Breast epithelium (tissue), 4 donors: ENCODE data around the gene OR9Q1. TPM values are rescaled to one million over a fixed set of nuclear protein-coding genes. Genes with fewer than 3 reads are reported as not detected.
"Not testable (repeated sequence)": the region's sequence is repeated elsewhere in the genome, so short reads cannot be mapped to it uniquely, and the experiment has no call there.

ENCODE experiments used
- DNase-seq, 2 donors: peaks; one replicate each; pipeline ENCODE4 v3.0.0-alpha.2; 2019; ENCODE audit warnings: low spot score in 2 of 2
- H3K27ac ChIP-seq, 2 donors: fragments of 200-600 bp; sonication (generic) in 1 of 2; one replicate each; pipeline ENCODE4 v1.5.1; 2016 to 2019; ENCODE audit warnings: mild to moderate bottlenecking in 1 of 2
- H3K27me3 ChIP-seq, 2 donors: fragments of 200-600 bp; sonication (generic) in 1 of 2; one replicate each; pipeline versions ENCODE4 v1.5.1 to v1.6.0; 2017 to 2019; ENCODE audit warnings: control low read depth in 1 of 2, mild to moderate bottlenecking in 1 of 2
- H3K36me3 ChIP-seq: fragments of 200-600 bp; one replicate; pipeline ENCODE4 v1.5.1; 2019
- H3K4me1 ChIP-seq, 2 donors: fragments of 200-600 bp; sonication (generic); one replicate each; pipeline ENCODE4 v1.5.1; 2016 to 2019; ENCODE audit warnings: control low read depth in 1 of 2
- H3K4me3 ChIP-seq, 3 donors: fragments of 200-600 bp; sonication (generic); 1 replicate in 2 of 3; 2 replicates in 1 of 3; pipeline ENCODE4 v1.5.1; 2016 to 2019; ENCODE audit warnings: mild to moderate bottlenecking in 3 of 3, moderate library complexity in 2 of 3
- H3K9me3 ChIP-seq, 2 donors: fragments of 200-600 bp; sonication (generic) in 1 of 2; one replicate each; pipeline ENCODE4 v1.5.1; 2016 to 2019; ENCODE audit warnings: control low read depth in 1 of 2
- POLR2A ChIP-seq: fragments of 450-650 bp; IDR thresholded peaks from one replicate; pipeline ENCODE4 v1.6.1; 2016; ENCODE audit warnings: antibody characterized with exemption, mild to moderate bottlenecking, moderate library complexity
- POLR2AphosphoS5 ChIP-seq, 3 donors: sonication (generic); formaldehyde crosslinking; IDR thresholded peaks; one replicate each; pipeline ENCODE4 v1.6.1; 2017; ENCODE audit warnings: antibody characterized with exemption in 3 of 3
- intact Hi-C: fragments of 100-400 bp; cut with DNase I; formaldehyde crosslinking; loops from one replicate; pipeline ENCODE4 v1.15.1; 2023; ENCODE audit warnings: low total_unique reads
- total RNA-seq, 3 donors: library from RNA; depleted of rRNA; stranded (reverse); fragments of >200 nt; gene quantifications; one replicate each; pipeline ENCODE4 v1.1.0, GENCODE V29; 2016
- TF ChIP-seq, protein P1 (sequence below), 3 donors: fragments of 450-650 bp; IDR thresholded peaks; one replicate each; pipeline ENCODE4 v1.5.1; 2016 to 2017; ENCODE audit warnings: antibody characterized with exemption in 3 of 3, mild to moderate bottlenecking in 3 of 3, moderate library complexity in 3 of 3

The OR9Q1 gene
- total RNA-seq, 3 donors from 2014 or later = not detected

DNA sequence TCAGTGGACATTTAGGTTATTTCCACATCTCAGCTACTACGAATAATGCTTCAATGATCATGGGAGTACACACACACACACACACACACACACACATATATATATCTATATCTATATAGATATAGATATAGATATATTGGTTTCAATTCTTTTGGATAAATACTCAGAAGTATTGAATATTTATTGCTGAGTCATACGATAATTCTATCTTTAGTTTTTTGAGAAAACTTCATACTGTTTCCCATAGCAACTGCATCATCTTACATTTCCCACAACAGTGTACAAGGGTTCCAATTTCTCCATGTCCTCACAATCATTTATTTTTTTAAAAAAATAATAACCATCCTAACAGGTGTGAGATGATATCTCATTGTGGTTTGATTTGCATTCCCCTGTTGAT is 172.3 kb downstream of the OR9Q1 start:
- no peak for DNase-seq
- intact Hi-C loops = no loop called here
- Histone ChIP-seq H3K27me3 (no peaks in the 10 kb centered on the region), H3K36me3 (no peaks in the 10 kb centered on the region), H3K4me3 (no peak overlapping the region), H3K27ac (no peak overlapping the region), H3K9me3 (peaks cover 0 to 8% of the 10 kb centered on the region in 2 donors), H3K4me1 (no peaks in the 10 kb centered on the region)
- TF ChIP-seq POLR2A (no peak), POLR2AphosphoS5 (IDR thresholded peaks at IDR 0.05) (no peak)
- TF ChIP-seq, protein P1, sequence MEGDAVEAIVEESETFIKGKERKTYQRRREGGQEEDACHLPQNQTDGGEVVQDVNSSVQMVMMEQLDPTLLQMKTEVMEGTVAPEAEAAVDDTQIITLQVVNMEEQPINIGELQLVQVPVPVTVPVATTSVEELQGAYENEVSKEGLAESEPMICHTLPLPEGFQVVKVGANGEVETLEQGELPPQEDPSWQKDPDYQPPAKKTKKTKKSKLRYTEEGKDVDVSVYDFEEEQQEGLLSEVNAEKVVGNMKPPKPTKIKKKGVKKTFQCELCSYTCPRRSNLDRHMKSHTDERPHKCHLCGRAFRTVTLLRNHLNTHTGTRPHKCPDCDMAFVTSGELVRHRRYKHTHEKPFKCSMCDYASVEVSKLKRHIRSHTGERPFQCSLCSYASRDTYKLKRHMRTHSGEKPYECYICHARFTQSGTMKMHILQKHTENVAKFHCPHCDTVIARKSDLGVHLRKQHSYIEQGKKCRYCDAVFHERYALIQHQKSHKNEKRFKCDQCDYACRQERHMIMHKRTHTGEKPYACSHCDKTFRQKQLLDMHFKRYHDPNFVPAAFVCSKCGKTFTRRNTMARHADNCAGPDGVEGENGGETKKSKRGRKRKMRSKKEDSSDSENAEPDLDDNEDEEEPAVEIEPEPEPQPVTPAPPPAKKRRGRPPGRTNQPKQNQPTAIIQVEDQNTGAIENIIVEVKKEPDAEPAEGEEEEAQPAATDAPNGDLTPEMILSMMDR (IDR thresholded peaks at IDR 0.05) = no peak

GRCh38 chr11:58199271-58199670 is 175.6 kb downstream of the OR9Q1 start:
- no peak overlapping the region for H3K27ac ChIP-seq
- TF ChIP-seq, protein P1 (IDR thresholded peaks at IDR 0.05) = no peak
- TF ChIP-seq POLR2AphosphoS5 (IDR thresholded peaks at IDR 0.05) (no peak), POLR2A (no peak)
- intact Hi-C loops = no loop called here

DNA sequence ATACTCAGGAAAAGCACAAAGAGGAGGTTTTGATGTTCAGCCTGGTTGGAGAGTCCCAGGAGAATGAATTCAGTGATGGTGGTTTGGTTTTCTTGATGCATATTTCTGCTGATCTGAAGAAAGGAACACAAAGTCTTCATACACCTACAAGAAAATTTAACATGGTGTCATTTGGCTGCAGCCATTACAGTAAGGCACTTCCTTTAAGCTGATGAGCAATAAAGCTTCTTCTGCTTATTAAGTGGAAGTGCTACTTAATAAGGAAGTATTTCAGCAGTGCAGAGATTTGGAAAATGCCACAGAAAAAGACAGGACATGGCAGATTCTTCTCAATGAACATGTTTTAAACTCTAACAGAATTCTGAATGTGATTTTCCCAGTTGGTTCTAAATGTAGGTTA is 180.4 kb downstream of the OR9Q1 start, which contains the start of gene OR1S2:
Gene OR1S2 (minus strand): TSS at position 101 of the 400 bp plus-strand sequence. CDS start 0 bp downstream, at position 101.
- TF ChIP-seq POLR2A = no peak
- Histone ChIP-seq H3K27ac (no peak within 1 kb of the TSS), H3K4me3 (no peak within 1 kb of the TSS), H3K4me1 (no peaks in the 10 kb centered on the region), H3K36me3 (no peaks in the 10 kb centered on the region), H3K27me3 (no peaks in the 10 kb centered on the region), H3K9me3 (no peaks in the 10 kb centered on the region)
- DNase-seq = no peak
- intact Hi-C loops = no loop called here

More at GRCh38 chr11:58199271-58199670, 175.6 kb downstream of the OR9Q1 start:
- Histone ChIP-seq H3K4me3 (no peak overlapping the region), H3K36me3 (no peaks in the 10 kb centered on the region), H3K27me3 (no peaks in the 10 kb centered on the region), H3K4me1 (no peaks in the 10 kb centered on the region), H3K9me3 (peaks cover 0 to 8% of the 10 kb centered on the region in 2 donors)
- no peak for DNase-seq

DNA sequence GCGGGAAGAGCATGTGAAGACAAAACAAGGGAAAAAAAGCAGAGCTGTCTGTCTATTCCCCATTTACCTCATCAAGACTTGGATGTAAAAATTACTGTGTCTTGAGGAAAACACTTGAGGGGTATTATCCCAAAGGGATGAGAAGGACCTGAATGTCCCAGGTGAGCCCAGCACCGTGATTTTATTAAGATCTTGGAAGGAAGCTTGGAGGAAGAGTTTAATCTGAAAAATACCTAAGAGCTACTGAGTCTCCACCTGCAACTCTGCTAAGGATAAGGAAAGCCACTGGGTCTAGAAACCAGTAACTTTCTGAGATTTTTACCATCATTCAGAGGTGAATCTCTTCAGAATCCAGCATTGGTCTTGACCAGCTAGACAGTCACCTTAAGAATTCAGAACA is 188.7 kb downstream of the OR9Q1 start, which contains the start of gene OR1S1:
Gene OR1S1 (plus strand): TSS at position 301 of the 400 bp plus-strand sequence.
- H3K36me3 ChIP-seq, H3K4me3 ChIP-seq, H3K27me3 ChIP-seq, H3K27ac ChIP-seq, DNase-seq, H3K4me1 ChIP-seq, H3K9me3 ChIP-seq, intact Hi-C loops: not testable (repeated sequence)

DNA sequence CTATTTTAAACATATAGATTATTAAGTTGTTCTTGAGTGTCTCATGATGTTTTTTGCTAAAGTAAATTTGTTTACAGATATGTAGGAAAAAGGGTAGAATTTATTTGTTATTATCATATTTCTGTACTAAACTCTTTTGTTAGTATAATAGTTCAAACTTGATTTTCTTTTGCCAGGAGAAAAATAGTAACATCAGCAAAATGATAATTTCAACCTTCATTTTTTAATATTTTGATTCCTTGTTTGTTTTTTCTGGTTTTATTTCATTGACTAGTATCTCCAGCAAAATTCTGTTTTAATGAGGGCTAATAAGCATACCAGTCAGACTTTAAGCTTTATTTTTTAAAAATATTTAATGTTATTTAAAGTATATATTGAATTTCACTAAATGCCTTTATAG is 192.8 kb downstream of the OR9Q1 start:
- Histone ChIP-seq H3K4me1 (no peaks in the 10 kb centered on the region), H3K36me3 (no peaks in the 10 kb centered on the region), H3K4me3 (no peak overlapping the region), H3K27me3 (no peaks in the 10 kb centered on the region), H3K9me3 (no peaks in the 10 kb centered on the region), H3K27ac (no peak overlapping the region)
- TF ChIP-seq, protein P1 (IDR thresholded peaks at IDR 0.05) = no peak
- TF ChIP-seq POLR2A (no peak), POLR2AphosphoS5 (IDR thresholded peaks at IDR 0.05) (no peak)
- DNase-seq = no peak
- intact Hi-C loops = no loop called here

DNA sequence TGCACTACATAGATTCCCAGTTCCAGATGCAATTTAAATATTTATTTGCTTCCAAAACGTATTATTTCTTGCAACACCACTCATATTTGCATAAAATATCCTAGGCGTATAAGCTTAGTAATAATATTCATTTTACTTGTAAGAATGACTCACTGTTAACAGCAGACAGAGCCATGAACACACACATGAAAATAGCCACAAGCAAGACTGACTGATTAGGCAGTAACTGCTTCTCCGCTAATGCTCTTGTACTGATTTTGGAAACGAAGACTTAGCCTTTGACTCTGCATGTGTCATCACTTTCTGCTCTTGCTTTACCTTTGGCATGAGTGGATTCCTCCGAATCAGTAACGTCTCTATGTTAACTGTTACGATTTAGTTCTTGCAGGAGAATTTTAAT is 199.0 kb downstream of the OR9Q1 start:
- H3K27ac ChIP-seq = no peak overlapping the region
- no peaks in the 10 kb centered on the region for H3K27me3 ChIP-seq
- DNase-seq = no peak
- no peak overlapping the region for H3K4me3 ChIP-seq
- no peaks in the 10 kb centered on the region for H3K4me1 ChIP-seq
- H3K36me3 ChIP-seq = no peaks in the 10 kb centered on the region
- no peaks in the 10 kb centered on the region for H3K9me3 ChIP-seq
- intact Hi-C loops = no loop called here
- TF ChIP-seq POLR2A (no peak), POLR2AphosphoS5 (IDR thresholded peaks at IDR 0.05) (no peak)
- TF ChIP-seq, protein P1 (IDR thresholded peaks at IDR 0.05) = no peak
